Stomach (tissue), 4 donors: ENCODE results near the gene TTC24.

Experiments used
- POLR2A ChIP-seq, 4 donors: fragments of 450-650 bp; IDR thresholded peaks; one replicate each; pipeline ENCODE4 v1.6.1; 2016; ENCODE audit warnings: antibody characterized with exemption in 4 of 4, control low read depth in 2 of 4, mild to moderate bottlenecking in 1 of 4, moderate library complexity in 1 of 4
- POLR2AphosphoS5 ChIP-seq, 3 donors: sonication (generic); formaldehyde crosslinking; IDR thresholded peaks; one replicate each; pipeline ENCODE4 v1.6.1; 2016; ENCODE audit warnings: antibody characterized with exemption in 3 of 3
- TF ChIP-seq, protein P1 (sequence below), 7 experiments: fragments of 450-650 bp in 4 of 7; fragments of 200-600 bp in 3 of 7; sonication (generic) in 3 of 7; IDR thresholded peaks; one replicate each; pipeline ENCODE4 v1.5.1; 2016 to 2019; ENCODE audit warnings: antibody characterized with exemption in 7 of 7, control low read depth in 2 of 7, mild to moderate bottlenecking in 1 of 7

DNA sequence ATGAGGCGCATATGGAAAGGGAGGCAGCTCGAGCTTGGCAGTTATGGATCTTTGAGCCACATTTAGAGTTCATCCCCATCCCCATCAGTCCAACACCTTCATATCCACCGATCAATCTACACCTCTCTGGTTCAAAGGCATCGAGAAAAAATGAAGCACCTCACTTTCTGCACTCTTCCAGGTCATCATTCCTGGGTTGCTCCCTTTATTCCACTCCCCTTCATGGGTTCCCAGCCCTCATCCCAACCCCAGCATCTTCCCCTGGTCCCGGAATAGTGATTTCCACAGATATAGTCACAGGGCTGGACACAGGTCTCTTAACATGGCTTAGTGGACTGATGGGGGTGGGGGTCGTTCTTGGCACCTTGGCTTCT lies 40.0 kb downstream of the TTC24 start:
- TF ChIP-seq POLR2A (IDR thresholded peaks at IDR 0.05) (no peak), POLR2AphosphoS5 (IDR thresholded peaks at IDR 0.05) (no peak)
- TF ChIP-seq, protein P1, sequence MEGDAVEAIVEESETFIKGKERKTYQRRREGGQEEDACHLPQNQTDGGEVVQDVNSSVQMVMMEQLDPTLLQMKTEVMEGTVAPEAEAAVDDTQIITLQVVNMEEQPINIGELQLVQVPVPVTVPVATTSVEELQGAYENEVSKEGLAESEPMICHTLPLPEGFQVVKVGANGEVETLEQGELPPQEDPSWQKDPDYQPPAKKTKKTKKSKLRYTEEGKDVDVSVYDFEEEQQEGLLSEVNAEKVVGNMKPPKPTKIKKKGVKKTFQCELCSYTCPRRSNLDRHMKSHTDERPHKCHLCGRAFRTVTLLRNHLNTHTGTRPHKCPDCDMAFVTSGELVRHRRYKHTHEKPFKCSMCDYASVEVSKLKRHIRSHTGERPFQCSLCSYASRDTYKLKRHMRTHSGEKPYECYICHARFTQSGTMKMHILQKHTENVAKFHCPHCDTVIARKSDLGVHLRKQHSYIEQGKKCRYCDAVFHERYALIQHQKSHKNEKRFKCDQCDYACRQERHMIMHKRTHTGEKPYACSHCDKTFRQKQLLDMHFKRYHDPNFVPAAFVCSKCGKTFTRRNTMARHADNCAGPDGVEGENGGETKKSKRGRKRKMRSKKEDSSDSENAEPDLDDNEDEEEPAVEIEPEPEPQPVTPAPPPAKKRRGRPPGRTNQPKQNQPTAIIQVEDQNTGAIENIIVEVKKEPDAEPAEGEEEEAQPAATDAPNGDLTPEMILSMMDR (IDR thresholded peaks at IDR 0.05): no peak
